ENCODE data around the gene NCOR2.
A peak's percentile ranks its signal among the peaks of the same experiment; 100 is the strongest.

NCOR2 gene

DNA sequence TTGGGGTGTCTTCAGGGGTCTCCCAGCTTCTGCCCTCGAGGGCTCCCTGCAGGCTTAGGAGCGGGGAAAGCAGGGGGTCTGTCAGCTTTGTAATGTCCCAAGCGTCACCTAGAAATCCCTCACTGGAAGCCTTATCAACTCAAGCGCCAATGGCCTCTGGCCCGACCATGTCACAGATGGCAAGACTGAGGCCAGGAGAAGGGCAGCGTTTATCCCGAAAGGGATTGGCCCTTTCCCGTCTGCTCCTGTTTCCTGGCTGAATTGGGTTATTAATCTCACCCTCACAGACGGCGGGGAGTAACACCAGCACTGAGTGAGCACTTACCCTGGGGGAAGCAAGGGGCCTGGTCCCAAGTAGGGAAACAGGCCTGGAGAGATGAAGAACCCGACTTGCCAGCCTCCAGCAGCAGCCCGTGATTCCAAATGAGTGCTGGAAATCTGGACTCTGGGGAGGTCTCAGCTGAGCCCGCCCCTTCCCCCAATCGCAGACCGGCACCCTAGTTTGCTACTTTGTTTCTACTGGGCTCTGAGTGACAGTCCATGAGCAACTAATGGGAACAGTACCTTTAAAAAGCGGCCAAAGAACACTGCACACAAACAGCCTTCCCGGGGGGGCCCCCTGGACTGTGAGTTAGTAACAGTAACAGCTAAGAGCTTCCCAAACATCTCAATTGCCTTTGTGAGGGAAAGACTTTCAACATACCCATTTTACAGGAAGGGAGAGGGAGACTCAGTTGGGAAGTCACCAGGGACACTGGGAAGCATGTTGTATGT, 2.1 kb upstream of the NCOR2 start:
- no peaks in the 10 kb centered on the region for H3K9me3 ChIP-seq (ENCODE audit: insufficient read depth, low read depth, low read length)
- H3K36me3 ChIP-seq (ENCODE audit: insufficient read depth, low read depth, low read length): no peaks in the 10 kb centered on the region
- H3K4me3 ChIP-seq (ENCODE audit: low read length): peak overlapping the region; percentile 73; the same call in 1 of the 2 replicates
- peak overlapping the region; percentile 62; the same call in 1 of the 2 replicates for H3K9ac ChIP-seq (ENCODE audit: low read depth, low read length)
- H3K27ac ChIP-seq (ENCODE audit: low read length): no peak overlapping the region
- H3K4me1 ChIP-seq (ENCODE audit: insufficient read depth, low read length): peaks cover 18% of the 10 kb centered on the region
- H3K27me3 ChIP-seq (ENCODE audit: insufficient read depth, low read length): no peaks in the 10 kb centered on the region

DNA sequence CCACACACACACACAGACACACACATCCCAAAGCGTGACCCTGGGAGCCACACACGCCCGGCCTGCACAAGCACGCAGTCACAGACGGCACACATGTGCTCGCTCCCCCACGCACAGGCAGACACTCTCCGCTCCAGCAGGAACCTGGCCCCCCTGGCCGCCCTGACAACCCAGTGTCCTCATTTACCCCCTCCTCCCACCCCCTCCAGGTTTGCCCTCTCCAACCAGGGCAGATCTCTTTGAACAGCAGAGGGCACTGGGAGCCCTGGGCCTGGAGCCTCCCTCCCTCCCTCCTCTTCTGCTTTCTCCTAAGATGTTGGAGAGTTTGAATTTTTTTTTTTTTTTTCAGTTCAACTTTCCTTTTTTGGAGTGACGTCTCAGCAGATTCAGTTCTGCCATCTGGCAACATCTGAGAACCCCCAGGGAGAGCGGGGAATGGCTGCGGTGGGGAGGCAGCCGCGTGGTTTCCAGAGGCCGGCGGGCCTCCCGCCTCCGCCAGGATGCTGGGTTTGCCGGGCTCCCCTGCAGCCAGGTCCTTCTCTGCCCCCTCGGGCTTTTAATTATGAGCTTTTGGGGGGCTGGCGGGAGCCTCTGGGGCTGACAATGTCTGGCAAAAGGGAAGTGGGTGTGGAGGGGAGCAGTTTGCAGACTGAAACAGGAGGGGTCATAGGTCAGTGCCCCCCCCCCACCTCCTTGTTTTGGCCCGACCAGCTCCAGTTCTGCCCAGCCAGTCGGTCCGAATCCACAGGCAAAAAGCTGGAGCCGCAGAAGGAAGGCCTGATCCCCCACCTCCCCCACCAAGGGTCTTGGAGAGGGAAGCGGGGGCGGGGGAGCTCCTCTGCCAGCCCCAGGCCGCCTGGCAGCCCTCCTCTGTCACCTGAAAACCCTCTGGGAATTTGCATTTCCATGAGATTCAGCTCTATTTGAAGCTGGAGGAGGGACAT, 1.3 kb upstream of the NCOR2 start:
- H3K27me3 ChIP-seq (ENCODE audit: insufficient read depth, low read length): no peaks in the 10 kb centered on the region
- H3K9ac ChIP-seq (ENCODE audit: low read depth, low read length): peak overlapping the region; percentile 62; the same call in 1 of the 2 replicates
- no peaks in the 10 kb centered on the region for H3K9me3 ChIP-seq (ENCODE audit: insufficient read depth, low read depth, low read length)
- peaks cover 22% of the 10 kb centered on the region for H3K4me1 ChIP-seq (ENCODE audit: insufficient read depth, low read length)
- peak overlapping the region; percentile 73 for H3K4me3 ChIP-seq (ENCODE audit: low read length)
- peak overlapping the region; percentile 21 for H3K27ac ChIP-seq (ENCODE audit: low read length)
- H3K36me3 ChIP-seq (ENCODE audit: insufficient read depth, low read depth, low read length): no peaks in the 10 kb centered on the region

DNA sequence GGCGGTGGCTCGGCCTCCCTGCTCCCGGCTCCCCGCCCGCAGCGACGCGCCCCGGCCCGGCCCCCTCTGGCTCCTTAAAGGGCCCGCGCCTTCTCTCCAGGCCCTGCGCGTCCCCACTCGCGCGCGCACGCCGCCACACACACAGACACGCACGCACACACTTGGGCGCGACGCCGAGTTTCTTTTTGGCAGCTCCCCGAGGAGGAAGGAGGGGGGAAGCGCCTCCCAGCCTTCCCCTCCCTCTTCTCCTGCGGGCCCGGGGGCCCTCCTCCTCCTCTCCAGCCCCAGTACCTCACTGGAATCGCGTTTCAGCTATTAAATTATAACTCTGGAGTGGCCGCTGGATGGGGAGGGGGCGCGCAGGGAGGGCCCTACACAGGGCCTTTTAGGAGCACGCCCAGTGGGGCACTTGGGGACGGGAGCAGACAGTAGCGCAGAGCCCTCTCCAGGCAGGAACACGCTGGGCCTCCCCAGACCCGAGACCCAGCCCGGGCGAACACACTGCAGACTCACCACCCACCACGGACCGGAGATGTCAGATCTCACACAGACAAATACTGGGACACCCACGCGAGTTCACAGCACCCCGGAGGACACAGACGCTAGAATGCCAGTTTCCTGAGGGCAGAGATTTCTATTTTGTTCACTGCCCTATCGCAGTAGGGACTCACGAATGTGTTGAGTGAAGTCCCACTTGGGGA, 411 bp upstream of the NCOR2 start:
- H3K9me3 ChIP-seq (ENCODE audit: insufficient read depth, low read depth, low read length): no peaks in the 10 kb centered on the region
- H3K27ac ChIP-seq (ENCODE audit: low read length): peak overlapping the region; percentile 49
- no peaks in the 10 kb centered on the region for H3K36me3 ChIP-seq (ENCODE audit: insufficient read depth, low read depth, low read length)
- H3K4me1 ChIP-seq (ENCODE audit: insufficient read depth, low read length): peaks cover 28% of the 10 kb centered on the region
- no peaks in the 10 kb centered on the region for H3K27me3 ChIP-seq (ENCODE audit: insufficient read depth, low read length)
- peak overlapping the region; percentile 67; the same call in 1 of the 2 replicates for H3K9ac ChIP-seq (ENCODE audit: low read depth, low read length)
- H3K4me3 ChIP-seq (ENCODE audit: low read length): peak overlapping the region; percentile 73

DNA sequence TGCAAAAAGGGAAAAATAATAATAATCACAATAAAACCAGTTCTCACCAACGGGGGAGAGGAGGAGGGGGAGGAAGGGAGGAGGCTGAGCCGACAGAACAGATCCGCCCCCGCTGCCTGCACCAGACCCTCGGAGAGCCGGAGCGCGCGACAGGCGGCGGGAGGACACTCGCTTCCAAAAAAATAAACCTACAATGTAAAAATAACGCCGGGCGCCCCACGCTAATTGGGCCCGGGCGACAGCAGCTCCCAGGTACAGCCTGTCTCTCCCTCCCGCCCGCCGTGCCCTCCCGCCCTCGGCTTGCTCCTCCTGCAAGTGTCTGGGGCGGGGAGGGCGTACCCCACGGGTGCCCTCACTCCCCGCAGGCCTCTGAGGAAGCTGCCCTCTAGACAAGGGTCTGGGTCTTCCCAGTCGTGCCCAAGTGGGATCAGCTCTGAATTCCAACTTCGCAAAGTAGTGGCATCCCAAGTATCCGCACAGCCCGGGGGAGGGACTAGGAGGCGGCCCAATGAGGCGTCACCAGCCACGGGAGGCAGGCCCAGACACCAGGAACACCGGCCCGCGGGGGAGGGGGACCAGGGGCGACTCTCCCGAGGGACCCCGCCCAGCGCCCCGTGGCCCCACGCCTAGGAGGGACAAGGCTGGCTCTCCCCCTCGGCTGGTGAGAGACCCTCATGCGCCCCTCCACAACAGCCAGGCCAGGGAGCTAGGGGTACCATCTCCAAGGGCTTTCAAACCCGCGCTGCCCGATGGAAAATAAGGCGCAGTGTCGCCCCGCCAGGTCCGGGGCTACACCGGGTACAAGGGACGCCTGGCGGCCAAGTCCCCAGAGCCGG, 1.0 kb downstream of the NCOR2 start:
- Histone ChIP-seq H3K9me3 (ENCODE audit: insufficient read depth, low read depth, low read length) (no peaks in the 10 kb centered on the region), H3K27ac (ENCODE audit: low read length) (peak overlapping the region; percentile 91), H3K36me3 (ENCODE audit: insufficient read depth, low read depth, low read length) (no peaks in the 10 kb centered on the region), H3K4me3 (ENCODE audit: low read length) (peak overlapping the region; percentile 86), H3K4me1 (ENCODE audit: insufficient read depth, low read length) (peaks cover 41% of the 10 kb centered on the region), H3K9ac (ENCODE audit: low read depth, low read length) (peak overlapping the region; percentile 83; the same call in 1 of the 2 replicates), H3K27me3 (ENCODE audit: insufficient read depth, low read length) (no peaks in the 10 kb centered on the region)

- Histone ChIP-seq H3K4me3 (ENCODE audit: low read length) (peak overlapping the region; percentile 86), H3K27me3 (ENCODE audit: insufficient read depth, low read length) (no peaks in the 10 kb centered on the region), H3K4me1 (ENCODE audit: insufficient read depth, low read length) (peaks cover 44% of the 10 kb centered on the region), H3K9me3 (ENCODE audit: insufficient read depth, low read depth, low read length) (no peaks in the 10 kb centered on the region), H3K36me3 (ENCODE audit: insufficient read depth, low read depth, low read length) (no peaks in the 10 kb centered on the region), H3K27ac (ENCODE audit: low read length) (no peak overlapping the region), H3K9ac (ENCODE audit: low read depth, low read length) (peak overlapping the region; percentile 83; the same call in 1 of the 2 replicates)
Observed at GRCh38 chr12:124565656-124566160, 1.7 kb downstream of the NCOR2 start.

- H3K27ac ChIP-seq (ENCODE audit: low read length): no peak overlapping the region
- peaks cover 46% of the 10 kb centered on the region; the same call in 1 of the 2 replicates for H3K4me1 ChIP-seq (ENCODE audit: insufficient read depth, low read length)
- no peaks in the 10 kb centered on the region for H3K9me3 ChIP-seq (ENCODE audit: insufficient read depth, low read depth, low read length)
- H3K36me3 ChIP-seq (ENCODE audit: insufficient read depth, low read depth, low read length): no peaks in the 10 kb centered on the region
- H3K27me3 ChIP-seq (ENCODE audit: insufficient read depth, low read length): no peaks in the 10 kb centered on the region
- peak overlapping the region; percentile 86 for H3K4me3 ChIP-seq (ENCODE audit: low read length)
- no peak overlapping the region for H3K9ac ChIP-seq (ENCODE audit: low read depth, low read length)
Observed at GRCh38 chr12:124564971-124565491, 2.4 kb downstream of the NCOR2 start.

- H3K27me3 ChIP-seq (ENCODE audit: insufficient read depth, low read length): no peaks in the 10 kb centered on the region
- H3K9ac ChIP-seq (ENCODE audit: low read depth, low read length): no peak overlapping the region; the same call in 1 of the 2 replicates
- H3K4me1 ChIP-seq (ENCODE audit: insufficient read depth, low read length): peaks cover 43% of the 10 kb centered on the region; the same call in 1 of the 2 replicates
- H3K4me3 ChIP-seq (ENCODE audit: low read length): peak overlapping the region; percentile 86
- no peaks in the 10 kb centered on the region for H3K9me3 ChIP-seq (ENCODE audit: insufficient read depth, low read depth, low read length)
- no peaks in the 10 kb centered on the region for H3K36me3 ChIP-seq (ENCODE audit: insufficient read depth, low read depth, low read length)
- no peak overlapping the region for H3K27ac ChIP-seq (ENCODE audit: low read length)
Observed at GRCh38 chr12:124564232-124564958, 3.0 kb downstream of the NCOR2 start.

GRCh38 chr12:124563809-124564208, 3.6 kb downstream of the NCOR2 start:
- Histone ChIP-seq H3K36me3 (ENCODE audit: insufficient read depth, low read depth, low read length) (no peaks in the 10 kb centered on the region), H3K9me3 (ENCODE audit: insufficient read depth, low read depth, low read length) (no peaks in the 10 kb centered on the region), H3K4me3 (ENCODE audit: low read length) (peak overlapping the region; percentile 44; the same call in 1 of the 2 replicates), H3K9ac (ENCODE audit: low read depth, low read length) (no peak overlapping the region; the same call in 1 of the 2 replicates), H3K4me1 (ENCODE audit: insufficient read depth, low read length) (peaks cover 44% of the 10 kb centered on the region), H3K27ac (ENCODE audit: low read length) (no peak overlapping the region), H3K27me3 (ENCODE audit: insufficient read depth, low read length) (no peaks in the 10 kb centered on the region)

DNA sequence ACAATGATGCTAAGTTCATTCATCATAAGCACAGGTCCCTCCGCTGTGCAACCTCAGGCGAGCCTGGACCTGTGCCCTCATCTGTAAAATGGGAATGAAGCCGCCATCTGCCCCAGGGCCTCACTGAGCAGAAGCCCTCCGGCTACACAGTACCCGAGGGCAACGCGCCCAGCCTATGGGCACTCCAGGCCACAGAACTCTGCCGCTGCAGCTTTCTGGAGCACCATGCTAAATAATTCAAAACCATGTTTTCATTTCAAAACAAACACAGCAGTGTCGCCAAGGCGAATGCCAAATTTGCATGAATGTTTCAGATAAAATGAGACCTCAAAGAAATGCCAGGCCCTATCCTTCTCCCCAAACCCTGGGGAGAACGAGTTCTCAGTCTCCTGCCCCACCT, 4.0 kb downstream of the NCOR2 start:
- H3K9me3 ChIP-seq (ENCODE audit: insufficient read depth, low read depth, low read length): no peaks in the 10 kb centered on the region
- H3K27ac ChIP-seq (ENCODE audit: low read length): no peak overlapping the region
- H3K36me3 ChIP-seq (ENCODE audit: insufficient read depth, low read depth, low read length): no peaks in the 10 kb centered on the region
- H3K4me3 ChIP-seq (ENCODE audit: low read length): no peak overlapping the region
- H3K4me1 ChIP-seq (ENCODE audit: insufficient read depth, low read length): peaks cover 44% of the 10 kb centered on the region
- H3K27me3 ChIP-seq (ENCODE audit: insufficient read depth, low read length): no peaks in the 10 kb centered on the region
- H3K9ac ChIP-seq (ENCODE audit: low read depth, low read length): no peak overlapping the region

DNA sequence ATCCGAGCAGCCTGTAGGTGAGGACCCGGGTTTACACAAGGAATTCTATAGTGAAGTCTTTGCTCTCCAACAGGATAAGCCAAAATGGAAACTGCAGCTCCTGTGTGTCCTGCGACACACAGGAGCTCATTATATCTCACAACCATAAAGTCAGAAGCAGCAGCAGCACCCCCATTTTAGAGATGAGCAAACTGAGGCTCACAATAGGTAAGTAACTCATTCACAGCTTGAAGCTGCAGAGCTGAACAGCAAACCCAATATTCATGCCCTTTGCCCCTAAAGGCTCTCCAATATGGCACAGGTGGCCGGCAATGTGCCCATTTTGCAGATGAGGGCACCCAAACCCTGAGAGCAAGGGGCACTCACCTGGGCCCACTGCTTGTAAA, 4.6 kb downstream of the NCOR2 start:
- no peak overlapping the region for H3K9ac ChIP-seq (ENCODE audit: low read depth, low read length)
- H3K4me1 ChIP-seq (ENCODE audit: insufficient read depth, low read length): peaks cover 44% of the 10 kb centered on the region

More for the DNA sequence above, 4.6 kb downstream of the NCOR2 start:
- Histone ChIP-seq H3K36me3 (ENCODE audit: insufficient read depth, low read depth, low read length) (no peaks in the 10 kb centered on the region), H3K9me3 (ENCODE audit: insufficient read depth, low read depth, low read length) (no peaks in the 10 kb centered on the region), H3K27ac (ENCODE audit: low read length) (no peak overlapping the region), H3K4me3 (ENCODE audit: low read length) (no peak overlapping the region), H3K27me3 (ENCODE audit: insufficient read depth, low read length) (no peaks in the 10 kb centered on the region)

All from iPS-20b (cell line).